Measurements from ENCODE around the gene TPO. TPM values are rescaled to one million over a fixed set of nuclear protein-coding genes. Genes with fewer than 3 reads are reported as not detected.

Gene TPO
- total RNA-seq, 1 donor from 2014 or later, result not detected

DNA sequence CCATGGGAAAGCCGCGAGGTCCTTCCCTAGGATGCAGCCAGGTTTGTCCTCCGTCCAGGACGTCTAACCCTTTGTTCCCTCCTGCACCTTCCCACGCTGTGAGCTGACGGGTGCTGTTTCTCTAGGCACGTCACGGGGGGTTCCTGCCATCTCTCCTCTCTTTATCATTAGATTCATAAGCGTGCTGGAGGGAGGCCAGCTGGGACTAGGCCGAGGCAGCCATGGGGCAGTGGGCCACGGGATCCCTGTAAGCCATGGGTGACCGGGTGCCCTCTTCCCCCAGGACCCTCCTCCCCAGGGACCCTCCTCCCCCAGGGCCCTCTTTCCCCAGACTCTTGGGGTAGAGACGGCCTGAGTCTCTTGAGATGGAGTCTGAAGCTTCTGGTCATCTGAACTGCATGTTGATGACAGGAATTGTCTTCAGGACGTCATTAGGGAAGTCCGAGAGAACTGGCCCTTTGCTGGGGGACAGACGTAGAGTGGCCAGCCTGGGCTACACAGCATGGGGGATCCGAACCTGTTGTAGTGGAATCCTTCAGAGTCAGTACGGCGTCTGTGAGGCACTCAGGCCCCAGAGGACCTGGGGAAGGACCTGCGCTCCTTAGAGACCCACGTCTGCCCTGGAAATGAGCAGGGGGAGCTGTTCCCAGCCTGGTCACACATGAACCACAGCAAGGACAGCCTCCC is 108.1 kb downstream of the TPO start:
- no peak for TF ChIP-seq CTCF (IDR thresholded peaks at IDR 0.05; ENCODE audit: unreplicated experiment)
- Mint-ChIP-seq H3K27me3 (ENCODE audit: low read depth) (peaks cover 20% of the 10 kb centered on the region), H3K9me3 (no peaks in the 10 kb centered on the region), H3K4me3 (no peak overlapping the region), H3K27ac (no peak overlapping the region), H3K36me3 (no peaks in the 10 kb centered on the region), H3K4me1 (peaks cover 10% of the 10 kb centered on the region)
- DNase-seq (ENCODE audit: low spot score in 2 of 2, unreplicated experiment in 2 of 2), result no peak

GRCh38 chr2:1521878-1522830 is 108.9 kb downstream of the TPO start:
- H3K9me3 Mint-ChIP-seq, result no peaks in the 10 kb centered on the region
- peaks cover 10% of the 10 kb centered on the region for H3K4me1 Mint-ChIP-seq

DNA sequence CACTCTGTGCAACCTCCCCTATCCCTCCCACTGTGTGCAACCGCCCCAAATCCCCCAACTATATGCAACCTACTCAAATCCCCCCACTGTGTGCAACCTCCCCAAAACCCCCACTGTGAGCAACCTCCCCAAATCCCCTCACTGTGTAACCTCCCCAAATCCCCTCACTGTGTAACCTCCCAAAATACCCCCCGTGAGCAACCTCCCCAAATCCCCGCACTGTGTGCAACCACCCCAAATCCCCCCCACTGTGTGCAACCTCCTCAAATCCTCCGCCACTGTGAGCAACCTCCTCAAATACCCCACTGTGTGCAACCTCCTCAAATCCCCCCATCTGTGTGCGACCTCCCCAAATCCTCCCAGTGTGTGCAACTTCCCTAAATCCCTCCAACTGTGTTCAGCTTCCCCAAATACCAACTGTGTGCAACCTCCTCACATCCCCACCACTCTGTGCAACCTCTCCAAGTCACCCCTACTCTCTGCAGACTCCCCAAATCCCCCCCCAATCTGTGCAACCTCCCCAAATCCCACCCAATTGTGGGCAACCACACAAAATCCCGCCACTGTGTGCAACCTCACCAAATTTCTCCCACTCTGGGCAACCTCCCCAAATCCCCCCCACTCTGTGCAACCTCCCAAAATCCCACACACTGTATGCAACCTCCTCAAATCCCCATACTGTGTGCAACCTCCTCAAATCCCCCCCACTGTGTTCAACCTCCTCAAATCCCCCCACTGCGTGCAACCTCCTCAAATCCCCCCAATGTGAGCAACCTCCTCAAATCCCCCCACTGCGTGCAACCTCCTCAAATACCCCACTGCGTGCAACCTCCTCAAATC is 114.1 kb downstream of the TPO start:
- DNase-seq (ENCODE audit: low spot score in 2 of 2, unreplicated experiment in 2 of 2), result no peak
- Mint-ChIP-seq H3K27me3 (ENCODE audit: low read depth) (peaks cover 18% of the 10 kb centered on the region), H3K4me3 (no peak overlapping the region), H3K4me1 (no peaks in the 10 kb centered on the region), H3K36me3 (no peaks in the 10 kb centered on the region), H3K27ac (no peak overlapping the region), H3K9me3 (no peaks in the 10 kb centered on the region)
- TF ChIP-seq CTCF (IDR thresholded peaks at IDR 0.05; ENCODE audit: unreplicated experiment), result no peak

More at GRCh38 chr2:1521878-1522830, 108.9 kb downstream of the TPO start:
- no peaks in the 10 kb centered on the region for H3K36me3 Mint-ChIP-seq
- DNase-seq (ENCODE audit: low spot score in 2 of 2, unreplicated experiment in 2 of 2), result no peak
- H3K27ac Mint-ChIP-seq, result no peak overlapping the region
- H3K27me3 Mint-ChIP-seq (ENCODE audit: low read depth), result peaks cover 21% of the 10 kb centered on the region
- no peak overlapping the region for H3K4me3 Mint-ChIP-seq
- no peak for TF ChIP-seq CTCF (IDR thresholded peaks at IDR 0.05; ENCODE audit: unreplicated experiment)

DNA sequence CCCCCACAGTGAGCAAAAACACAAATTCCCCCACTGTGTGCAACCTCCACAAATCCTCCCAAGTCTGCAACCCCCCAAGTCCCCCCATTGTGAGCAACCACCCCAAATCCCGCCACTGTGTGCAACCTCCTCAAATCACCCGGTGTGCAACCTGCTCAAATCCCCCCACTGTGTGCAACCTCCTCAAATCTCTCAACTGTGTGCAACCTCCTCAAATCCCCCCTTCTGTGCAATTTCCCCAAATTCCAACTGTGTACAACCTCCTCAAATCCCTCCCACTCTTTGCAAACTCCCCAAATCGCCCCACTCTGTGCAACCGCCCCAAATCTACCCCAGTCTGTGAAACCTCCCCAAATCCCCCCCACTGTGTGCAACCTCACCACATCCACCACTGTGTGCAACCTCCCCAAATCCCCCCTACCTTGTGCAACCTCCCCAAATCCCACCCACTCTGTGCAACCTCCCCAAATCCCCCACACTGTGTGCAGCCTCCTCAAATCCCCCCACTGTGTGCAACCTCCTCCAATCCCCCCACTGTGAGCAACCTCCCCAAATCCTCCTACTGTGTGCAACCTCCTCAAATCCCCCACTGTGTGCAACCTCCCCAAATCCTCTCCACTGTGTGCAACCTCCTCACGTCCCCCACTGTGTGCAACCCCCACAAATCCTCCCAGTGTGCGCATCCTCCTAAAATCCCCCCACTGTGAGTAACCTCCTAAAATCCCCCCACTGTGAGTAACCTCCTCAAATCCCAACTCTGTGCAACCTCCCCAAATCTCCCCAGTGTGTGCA is 115.2 kb downstream of the TPO start:
- no peaks in the 10 kb centered on the region for H3K36me3 Mint-ChIP-seq
- no peak for DNase-seq (ENCODE audit: low spot score in 2 of 2, unreplicated experiment in 2 of 2)
- H3K4me3 Mint-ChIP-seq, result no peak overlapping the region
- H3K27me3 Mint-ChIP-seq (ENCODE audit: low read depth), result peaks cover 15% of the 10 kb centered on the region
- no peak overlapping the region for H3K27ac Mint-ChIP-seq
- no peaks in the 10 kb centered on the region for H3K4me1 Mint-ChIP-seq
- TF ChIP-seq CTCF (IDR thresholded peaks at IDR 0.05; ENCODE audit: unreplicated experiment), result no peak
- no peaks in the 10 kb centered on the region for H3K9me3 Mint-ChIP-seq

- Mint-ChIP-seq H3K27me3 (ENCODE audit: low read depth) (peaks cover 4% of the 10 kb centered on the region), H3K4me3 (no peak overlapping the region), H3K9me3 (no peaks in the 10 kb centered on the region), H3K27ac (no peak overlapping the region), H3K4me1 (peaks cover 10% of the 10 kb centered on the region), H3K36me3 (no peaks in the 10 kb centered on the region)
- peak; percentile 16 for TF ChIP-seq CTCF (IDR thresholded peaks at IDR 0.05; ENCODE audit: unreplicated experiment)
- no peak for DNase-seq (ENCODE audit: low spot score in 2 of 2, unreplicated experiment in 2 of 2)
Observed at GRCh38 chr2:1538663-1539062, 125.4 kb downstream of the TPO start.
